Smooth muscle cell of bladder (primary cell): Measurements from ENCODE around the gene PIGB. TPM values are rescaled to one million over a fixed set of nuclear protein-coding genes. Genes with fewer than 3 reads are reported as not detected.

Source experiments
- total RNA-seq: library from RNA; depleted of rRNA; stranded (reverse); fragments of >200 nt; gene quantifications from 2 replicates; pipeline ENCODE4 v1.2.3, GENCODE V29; 2014

PIGB gene
- 9.8 and 10.5 TPM in 2 replicates for total RNA-seq

GRCh38 chr15:55318588-55319494, at the start of gene PIGB, which contains the start of gene PIGBOS1:
PIGB (plus strand) TSS chr15:55319222; CDS start chr15:55319251, 29 bp downstream.
PIGBOS1 (minus strand) TSS chr15:55319123; CDS start chr15:55317792, 1,331 bp downstream.

GRCh38 chr15:55289746-55290527, 29.1 kb upstream of the PIGB start, which contains the start of gene RAB27A:
RAB27A (minus strand) TSS chr15:55289813; CDS start chr15:55234934, 54,879 bp downstream.

Other genes starting within 250 kb of the PIGB start
- 106 and 121 TPM in 2 replicates for gene RSL24D1, start 122.3 kb upstream of the PIGB start, total RNA-seq
- 9.0 and 10.5 TPM in 2 replicates for gene RAB27A, start 29.4 kb upstream of the PIGB start, total RNA-seq
- gene PIGBOS1, start 99 bp upstream of the PIGB start, total RNA-seq: 6.1 and 7.4 TPM in 2 replicates
- gene CCPG1, start 89.1 kb downstream of the PIGB start, total RNA-seq: 60.7 and 116 TPM in 2 replicates
- 1.7 and 1.8 TPM in 2 replicates for gene PIERCE2, start 89.3 kb downstream of the PIGB start, total RNA-seq
- gene DNAAF4, start 189.0 kb downstream of the PIGB start, total RNA-seq: 0.92 and 1.3 TPM in 2 replicates